G401 (cell line): ENCODE data around the gene SPI1. TPM values are rescaled to one million over a fixed set of nuclear protein-coding genes. Genes with fewer than 3 reads are reported as not detected.

Source experiments
- DNase-seq: peaks from one replicate; pipeline ENCODE4 v3.0.0-alpha.2; 2015; ENCODE audit warnings: low spot score
- in situ Hi-C: cut with HindIII; loops from 2 replicates; pipeline ENCODE4 v1.10.0; 2016; ENCODE audit warnings: low sequenced_read_pairs, mixed read lengths
- total RNA-seq: library from RNA; depleted of rRNA; stranded (reverse); fragments of >200 nt; shearing (Covaris generic); gene quantifications from 2 replicates; pipeline ENCODE4 v1.2.3, GENCODE V29; 2014

Gene SPI1
- total RNA-seq, 1 experiment from 2014 or later: not detected

- no peak for DNase-seq
- in situ Hi-C loops: no loop called here
Observed at GRCh38 chr11:47366020-47366490, 12.3 kb downstream of the SPI1 start.

DNA sequence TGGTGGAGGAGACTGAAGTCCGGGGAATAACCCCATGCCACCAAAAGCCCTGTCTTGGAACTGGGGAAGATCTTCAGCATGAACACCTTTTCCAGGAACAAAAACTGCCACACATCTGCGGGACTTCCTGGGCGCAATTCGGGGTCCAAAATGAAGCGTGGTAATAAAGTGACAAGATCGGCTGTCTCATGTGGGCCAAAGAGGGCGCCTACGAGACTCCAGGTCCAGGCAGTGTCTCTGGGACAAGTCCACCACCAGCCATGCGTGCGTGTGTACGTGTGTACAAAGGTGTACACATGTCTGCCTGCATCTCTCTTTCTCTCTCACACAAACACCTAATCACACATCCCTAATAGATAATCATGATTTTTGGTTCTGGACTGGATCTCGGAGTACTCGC, 16.9 kb downstream of the SPI1 start:
- in situ Hi-C loops: no loop called here
- no peak for DNase-seq

DNA sequence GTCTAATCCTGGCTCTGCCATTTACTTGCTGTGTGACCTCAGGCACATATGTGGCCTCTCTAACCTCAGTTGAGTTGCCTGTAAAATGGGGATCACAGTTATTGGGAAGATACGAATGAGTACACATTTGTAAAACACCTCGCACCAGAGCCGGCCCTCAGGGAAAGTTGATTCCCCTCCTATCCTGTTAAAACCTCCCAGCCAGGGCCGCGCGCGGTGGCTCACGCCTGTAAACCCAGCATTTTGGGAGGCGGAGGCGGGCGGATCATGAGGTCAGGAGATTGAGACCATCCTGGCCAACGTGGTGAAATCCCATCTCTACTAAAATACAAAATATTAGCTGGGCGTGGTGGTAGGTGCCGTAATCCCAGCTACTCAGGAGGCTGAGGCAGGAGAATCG, 18.0 kb downstream of the SPI1 start:
- DNase-seq: no peak
- in situ Hi-C loops: no loop called here

DNA sequence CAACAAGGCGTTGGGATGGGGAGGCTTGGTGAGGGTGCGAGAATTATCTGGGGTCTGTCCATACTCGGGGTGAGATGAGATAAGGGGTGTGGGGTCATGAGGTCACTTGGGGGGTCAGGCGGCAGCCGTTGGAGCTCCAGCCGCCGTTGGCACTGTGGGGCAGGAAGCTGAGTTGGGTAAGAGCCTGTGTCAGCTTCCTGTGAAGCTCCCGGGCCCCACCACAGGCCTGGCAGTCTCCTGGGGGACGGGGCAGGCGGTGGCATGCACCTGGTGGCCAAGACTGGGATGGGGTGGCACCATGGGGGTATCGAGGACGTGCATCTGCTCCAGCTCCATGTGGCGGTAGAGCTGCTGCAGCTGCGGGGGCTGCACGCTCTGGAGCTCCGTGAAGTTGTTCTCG, 18.8 kb downstream of the SPI1 start:
- no peak for DNase-seq
- in situ Hi-C loops: no loop called here

- in situ Hi-C loops: no loop called here
- DNase-seq: no peak
Observed at GRCh38 chr11:47359162-47359561, 19.2 kb downstream of the SPI1 start.

- DNase-seq: no peak
- in situ Hi-C loops: no loop called here
Observed at GRCh38 chr11:47358731-47359051, 19.7 kb downstream of the SPI1 start.

GRCh38 chr11:47357985-47358730, 20.2 kb downstream of the SPI1 start:
- in situ Hi-C loops: no loop called here
- no peak for DNase-seq

- no peak for DNase-seq
- in situ Hi-C loops: no loop called here
Observed at GRCh38 chr11:47356998-47357329, 21.4 kb downstream of the SPI1 start.

GRCh38 chr11:47356129-47356997, 22.0 kb downstream of the SPI1 start:
- in situ Hi-C loops: no loop called here
- no peak for DNase-seq

GRCh38 chr11:47355283-47356128, 22.8 kb downstream of the SPI1 start:
- in situ Hi-C loops: no loop called here
- peak; percentile 92 for DNase-seq

GRCh38 chr11:47354913-47355282, 23.4 kb downstream of the SPI1 start:
- DNase-seq: peak; percentile 9
- in situ Hi-C loops: no loop called here

DNA sequence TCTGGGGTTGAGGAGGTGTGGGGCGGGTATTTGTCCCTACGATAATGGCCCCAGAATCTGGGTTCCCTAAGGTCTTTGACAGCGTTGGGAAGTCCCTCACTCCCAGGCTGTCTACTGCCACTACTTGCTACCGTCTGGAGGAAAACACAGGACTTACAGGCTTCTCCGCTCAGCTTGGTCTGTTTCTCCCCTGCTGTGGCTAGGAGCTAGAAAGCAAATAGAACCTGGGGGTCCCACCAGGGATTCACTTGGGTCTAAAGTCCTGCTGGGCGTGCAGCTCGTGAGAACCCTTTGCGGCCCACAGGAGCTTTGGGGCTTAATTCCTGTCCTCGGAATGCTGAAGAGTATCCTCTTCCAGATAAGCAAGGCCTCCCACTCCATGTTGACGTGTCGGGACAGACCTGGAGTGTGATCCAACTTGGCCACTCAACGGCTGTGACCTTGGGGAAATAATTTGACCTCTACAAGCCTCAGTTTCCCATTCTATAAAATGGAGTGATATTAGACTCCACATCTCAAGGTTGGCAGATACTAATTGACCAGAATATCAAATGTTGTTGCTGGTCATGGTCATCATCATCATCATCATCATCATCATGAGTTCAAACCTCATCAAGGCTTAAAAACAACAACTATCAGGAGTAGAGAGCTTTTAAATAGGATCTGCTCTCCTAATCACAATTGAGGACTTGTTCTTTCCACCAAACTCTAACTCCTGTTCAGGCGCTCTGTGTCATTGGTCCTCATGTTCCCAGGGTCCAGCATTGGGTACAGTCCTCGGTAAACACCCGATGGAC, 24.2 kb downstream of the SPI1 start:
- no peak for DNase-seq
- in situ Hi-C loops: no loop called here

DNA sequence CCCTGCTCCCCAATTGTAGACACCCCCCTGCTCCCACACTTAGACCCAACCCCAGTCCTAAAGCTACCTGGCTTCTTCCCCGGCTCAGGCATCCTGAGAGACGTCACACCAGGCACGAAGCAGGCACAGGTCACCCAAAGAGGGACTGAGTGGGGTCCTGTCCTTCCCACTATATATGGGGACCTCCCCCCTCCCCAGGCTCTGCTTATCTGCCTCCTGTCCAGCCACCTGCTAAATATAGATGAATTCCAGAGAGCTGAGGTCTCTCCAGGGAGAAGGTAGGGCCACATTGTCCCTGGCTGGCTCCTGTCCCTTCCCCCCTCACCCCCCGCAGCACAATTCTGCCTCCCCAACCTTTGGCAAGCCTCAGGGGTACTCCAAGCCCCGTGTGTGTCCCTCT, 25.8 kb downstream of the SPI1 start, which contains the start of gene MYBPC3:
MYBPC3 (minus strand) TSS at position 147 of the 400 bp plus-strand sequence; CDS start at position 92, 55 bp downstream.
- in situ Hi-C loops: no loop called here
- no peak for DNase-seq

DNA sequence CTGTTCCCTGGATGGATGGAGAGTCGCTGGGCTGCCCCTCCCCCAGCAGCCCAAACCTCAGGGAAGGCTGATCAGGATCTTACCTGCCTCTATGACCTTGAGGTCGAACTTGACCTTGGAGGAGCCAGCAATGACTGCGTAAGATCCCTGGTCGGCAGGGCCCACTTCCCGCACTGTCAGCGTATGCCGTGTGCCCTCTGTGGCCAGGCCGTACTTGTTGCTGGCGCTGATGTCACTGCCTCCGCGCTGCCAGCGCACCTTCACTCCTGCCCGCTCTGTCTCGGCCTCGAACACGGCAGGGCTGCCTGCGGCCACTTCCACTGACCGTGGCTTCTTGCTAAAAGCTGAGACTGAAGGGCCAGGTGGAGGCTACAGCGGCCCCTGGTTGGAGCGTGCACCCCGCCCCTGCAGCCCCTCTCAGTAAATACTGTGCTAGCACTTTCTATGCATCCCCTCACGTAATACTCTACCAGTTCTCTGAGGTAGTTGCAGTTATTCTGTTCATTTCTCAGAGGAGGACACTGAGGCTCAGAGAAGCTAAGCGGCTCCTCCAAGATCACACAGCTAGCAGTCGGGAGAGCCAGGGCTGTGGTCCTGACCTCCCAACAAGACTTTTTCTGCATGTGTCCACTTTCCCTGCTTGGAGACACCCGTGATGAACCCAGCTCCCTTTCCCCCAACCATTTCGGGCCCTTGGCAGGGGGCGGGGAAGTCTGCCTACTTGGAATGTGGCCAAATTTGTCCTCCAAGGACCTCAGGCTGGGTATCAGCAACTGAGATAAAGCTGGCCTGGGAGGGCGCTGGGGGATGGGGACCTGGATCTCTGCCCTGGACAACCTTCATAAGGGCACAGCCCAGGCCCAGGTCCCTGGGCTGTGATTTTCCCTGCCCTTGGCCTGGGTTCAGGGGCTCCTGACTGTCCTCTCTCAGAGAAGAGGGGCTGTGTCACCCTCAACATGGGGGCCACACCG, 26.9 kb downstream of the SPI1 start:
- in situ Hi-C loops: no loop called here
- no peak for DNase-seq

DNA sequence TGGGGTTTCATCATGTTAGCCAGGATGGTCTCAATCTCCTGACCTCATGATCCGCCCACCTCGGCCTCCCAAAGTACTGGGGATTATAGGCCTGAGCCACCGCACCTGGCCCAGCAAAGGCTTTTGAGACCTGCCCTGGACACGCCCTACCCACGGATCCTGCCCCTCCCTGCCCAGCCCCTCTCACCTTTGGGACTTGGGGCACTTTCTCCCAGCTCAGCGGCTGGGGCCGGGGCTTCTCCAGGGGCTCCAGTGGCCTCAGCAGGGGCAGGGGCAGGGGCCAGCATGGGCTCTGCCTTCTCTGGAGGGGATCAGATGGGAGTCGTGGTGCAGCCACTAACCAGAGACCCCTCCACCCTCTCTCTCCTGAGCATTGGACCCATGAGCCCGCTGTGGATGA, 28.0 kb downstream of the SPI1 start:
- in situ Hi-C loops: no loop called here
- no peak for DNase-seq

GRCh38 chr11:47349521-47350095, 28.7 kb downstream of the SPI1 start:
- in situ Hi-C loops: no loop called here

GRCh38 chr11:47348859-47349258, 29.5 kb downstream of the SPI1 start:
- DNase-seq: peak; percentile 45
- in situ Hi-C loops: no loop called here

More at GRCh38 chr11:47349521-47350095, 28.7 kb downstream of the SPI1 start:
- DNase-seq: no peak
